GM12801 (cell line): ENCODE data around the gene LSG1.

Experiments
- TF ChIP-seq, protein P1 (sequence below): IDR thresholded peaks from one replicate; pipeline ENCODE4 v1.5.1; 2011; ENCODE audit warnings: control low read depth; ENCODE audit not compliant: insufficient read length; ENCODE audit errors: extremely low read depth

The LSG1 gene

DNA sequence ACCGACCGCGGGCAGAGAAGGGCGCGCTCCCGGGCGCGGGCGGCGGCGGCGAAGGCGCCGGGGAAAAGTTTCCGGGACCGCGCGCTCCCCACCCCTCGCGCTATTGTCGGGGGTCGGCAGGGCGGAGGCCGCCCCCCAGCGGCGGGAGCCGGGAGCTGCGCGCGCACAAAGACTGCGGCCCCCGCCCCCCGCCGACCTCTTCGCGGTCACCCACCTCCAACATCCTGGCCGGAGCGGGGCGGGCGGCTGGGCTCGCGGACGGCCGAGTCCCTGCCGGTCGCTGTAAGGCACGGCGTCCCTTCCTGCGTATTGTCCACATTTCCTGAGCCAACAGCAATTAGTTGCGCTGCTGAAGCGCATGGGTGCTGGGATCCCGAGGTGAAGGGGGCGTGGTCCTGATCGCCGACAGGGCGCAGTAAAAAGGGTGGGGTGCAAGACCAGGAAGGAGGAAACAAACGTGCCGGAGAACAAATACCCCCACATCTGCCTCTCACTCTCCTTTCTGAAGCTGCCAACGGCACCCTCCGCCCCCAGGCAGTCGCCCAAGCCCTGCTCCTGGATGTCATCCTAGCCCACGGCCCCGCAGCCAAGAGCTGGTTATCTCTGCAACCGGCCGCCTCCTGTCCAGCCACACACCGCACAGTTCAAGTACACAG, 38.5 kb downstream of the LSG1 start, which contains the start of gene TMEM44:
Gene TMEM44 (minus strand): TSS at position 71 of the 656 bp plus-strand sequence. CDS start 204 bp downstream, outside the sequence.
- TF ChIP-seq, protein P1, sequence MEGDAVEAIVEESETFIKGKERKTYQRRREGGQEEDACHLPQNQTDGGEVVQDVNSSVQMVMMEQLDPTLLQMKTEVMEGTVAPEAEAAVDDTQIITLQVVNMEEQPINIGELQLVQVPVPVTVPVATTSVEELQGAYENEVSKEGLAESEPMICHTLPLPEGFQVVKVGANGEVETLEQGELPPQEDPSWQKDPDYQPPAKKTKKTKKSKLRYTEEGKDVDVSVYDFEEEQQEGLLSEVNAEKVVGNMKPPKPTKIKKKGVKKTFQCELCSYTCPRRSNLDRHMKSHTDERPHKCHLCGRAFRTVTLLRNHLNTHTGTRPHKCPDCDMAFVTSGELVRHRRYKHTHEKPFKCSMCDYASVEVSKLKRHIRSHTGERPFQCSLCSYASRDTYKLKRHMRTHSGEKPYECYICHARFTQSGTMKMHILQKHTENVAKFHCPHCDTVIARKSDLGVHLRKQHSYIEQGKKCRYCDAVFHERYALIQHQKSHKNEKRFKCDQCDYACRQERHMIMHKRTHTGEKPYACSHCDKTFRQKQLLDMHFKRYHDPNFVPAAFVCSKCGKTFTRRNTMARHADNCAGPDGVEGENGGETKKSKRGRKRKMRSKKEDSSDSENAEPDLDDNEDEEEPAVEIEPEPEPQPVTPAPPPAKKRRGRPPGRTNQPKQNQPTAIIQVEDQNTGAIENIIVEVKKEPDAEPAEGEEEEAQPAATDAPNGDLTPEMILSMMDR: no peak

DNA sequence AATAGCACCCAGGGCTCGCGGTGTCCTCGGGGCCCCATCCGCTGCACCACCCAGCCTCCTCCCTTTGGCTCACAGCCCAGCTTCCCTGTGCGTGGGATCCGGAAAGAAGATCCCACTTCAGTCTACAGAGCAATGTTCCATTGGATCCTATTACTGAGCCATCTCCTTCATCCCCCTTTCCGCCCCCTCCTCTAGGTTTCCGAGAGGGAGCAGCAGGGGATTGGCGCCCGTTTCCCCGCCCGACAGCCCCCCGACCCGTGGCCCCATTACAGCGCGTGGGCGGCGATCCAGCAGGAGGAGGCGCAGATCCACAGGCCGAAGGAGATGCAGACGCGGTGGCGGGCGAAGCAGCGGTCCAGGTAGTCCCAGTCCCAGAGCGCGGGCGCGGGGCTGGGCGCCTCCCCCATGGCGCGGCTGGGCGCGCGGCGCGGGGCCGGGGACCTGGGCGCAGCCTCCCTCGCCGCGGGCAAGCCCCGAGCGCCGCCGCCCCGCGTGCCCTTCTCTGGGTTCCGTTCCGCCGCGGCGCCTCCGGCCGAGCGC, 39.1 kb downstream of the LSG1 start:
- TF ChIP-seq, protein P1: no peak

DNA sequence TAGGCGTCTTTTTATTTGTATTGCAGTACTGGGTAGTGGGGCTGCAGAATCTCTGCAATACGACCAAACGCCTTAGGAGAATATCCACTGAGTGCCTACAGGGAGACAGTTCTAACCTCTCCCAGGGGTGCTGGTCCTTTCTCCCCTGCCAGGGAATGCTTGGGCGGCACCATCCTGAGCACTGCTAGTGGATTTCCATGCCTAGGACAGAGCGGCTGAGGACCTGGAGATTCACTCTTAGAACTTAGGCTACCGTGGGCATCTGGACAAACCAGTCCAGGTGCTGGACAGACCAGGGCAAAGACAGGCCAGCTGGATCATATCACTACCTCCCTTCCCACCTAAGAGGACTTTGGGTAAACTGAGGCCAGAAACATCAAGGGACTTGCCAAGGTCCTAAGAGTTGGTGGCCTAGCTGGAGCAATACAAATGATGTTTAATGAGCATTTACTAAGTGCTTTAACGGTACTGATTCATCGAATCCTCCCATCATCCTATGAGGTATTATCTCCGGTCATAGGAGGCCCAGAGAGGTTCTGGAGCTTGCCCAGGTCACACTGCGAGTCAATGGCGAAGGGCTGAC, 39.7 kb downstream of the LSG1 start:
- TF ChIP-seq, protein P1: no peak

DNA sequence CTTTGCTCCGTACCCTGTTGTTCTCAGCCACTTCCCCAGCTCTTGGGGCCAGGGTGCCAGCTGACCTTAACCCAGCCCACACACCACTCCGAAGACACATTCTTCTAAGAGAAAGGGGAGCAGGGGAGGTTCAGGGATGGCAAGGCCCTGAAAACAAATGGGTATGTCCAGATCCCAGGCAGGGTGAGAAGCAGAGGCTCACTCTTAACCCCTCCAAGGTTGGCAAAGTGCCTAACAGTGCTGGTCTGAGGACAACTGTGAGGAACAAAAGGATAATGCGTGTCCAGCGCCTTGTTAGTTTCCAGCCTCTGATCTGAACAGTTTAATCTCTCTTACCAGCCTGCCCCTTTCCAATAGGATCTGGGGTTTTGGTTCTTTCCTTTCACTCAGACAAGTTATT, 40.3 kb downstream of the LSG1 start:
- TF ChIP-seq, protein P1: no peak

- TF ChIP-seq, protein P1: no peak
These were observed 47.0 kb downstream of the LSG1 start for GRCh38 chr3:194624956-194625355.

- TF ChIP-seq, protein P1: no peak
These were observed 48.3 kb downstream of the LSG1 start for GRCh38 chr3:194623449-194624290.

- TF ChIP-seq, protein P1: no peak
These were observed 49.2 kb downstream of the LSG1 start for GRCh38 chr3:194622621-194623340.
